ENCODE results near the gene STX4.

The STX4 gene

DNA sequence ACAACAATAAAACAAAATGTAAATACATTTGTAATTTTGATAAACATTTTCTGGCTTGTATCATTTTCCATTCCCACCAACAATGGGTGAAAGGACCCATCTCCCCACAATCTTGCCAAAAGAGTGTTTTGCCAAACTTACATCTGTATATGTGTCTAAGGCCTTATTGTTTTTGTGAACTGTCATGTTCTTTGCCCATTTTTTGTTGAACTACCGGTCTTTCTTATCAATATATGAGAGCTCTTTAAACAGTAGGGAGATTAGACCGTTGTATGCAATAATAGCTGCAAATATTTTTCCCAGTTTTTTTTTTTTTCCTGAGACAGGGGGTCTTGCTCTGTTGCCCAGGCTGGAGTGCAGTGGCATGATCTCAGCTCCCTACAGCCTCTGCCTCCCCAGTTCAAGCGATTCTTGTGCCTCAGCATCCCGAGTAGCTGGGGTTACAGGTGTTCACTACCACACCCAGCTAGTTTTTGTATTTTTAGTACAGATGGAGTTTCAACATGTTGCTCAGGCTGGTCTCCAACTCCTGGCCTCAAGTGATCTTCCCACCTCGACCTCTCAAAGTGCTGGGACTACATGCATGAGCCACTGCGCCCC lies 9.6 kb upstream of the STX4 start:
- no peak overlapping the region for H3K4me2 ChIP-seq (ENCODE audit: low read length)
- H3K4me3 ChIP-seq (ENCODE audit: low read depth, low read length, poor library complexity, severe bottlenecking): no peak overlapping the region
- no peak for TF ChIP-seq EZH2 (IDR thresholded peaks at IDR 0.05; ENCODE audit: borderline replicate concordance, low read length)
- TF ChIP-seq, protein P1, sequence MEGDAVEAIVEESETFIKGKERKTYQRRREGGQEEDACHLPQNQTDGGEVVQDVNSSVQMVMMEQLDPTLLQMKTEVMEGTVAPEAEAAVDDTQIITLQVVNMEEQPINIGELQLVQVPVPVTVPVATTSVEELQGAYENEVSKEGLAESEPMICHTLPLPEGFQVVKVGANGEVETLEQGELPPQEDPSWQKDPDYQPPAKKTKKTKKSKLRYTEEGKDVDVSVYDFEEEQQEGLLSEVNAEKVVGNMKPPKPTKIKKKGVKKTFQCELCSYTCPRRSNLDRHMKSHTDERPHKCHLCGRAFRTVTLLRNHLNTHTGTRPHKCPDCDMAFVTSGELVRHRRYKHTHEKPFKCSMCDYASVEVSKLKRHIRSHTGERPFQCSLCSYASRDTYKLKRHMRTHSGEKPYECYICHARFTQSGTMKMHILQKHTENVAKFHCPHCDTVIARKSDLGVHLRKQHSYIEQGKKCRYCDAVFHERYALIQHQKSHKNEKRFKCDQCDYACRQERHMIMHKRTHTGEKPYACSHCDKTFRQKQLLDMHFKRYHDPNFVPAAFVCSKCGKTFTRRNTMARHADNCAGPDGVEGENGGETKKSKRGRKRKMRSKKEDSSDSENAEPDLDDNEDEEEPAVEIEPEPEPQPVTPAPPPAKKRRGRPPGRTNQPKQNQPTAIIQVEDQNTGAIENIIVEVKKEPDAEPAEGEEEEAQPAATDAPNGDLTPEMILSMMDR (IDR thresholded peaks at IDR 0.05; ENCODE audit: low read length): no peak
- H3K9me2 ChIP-seq (ENCODE audit: low read depth, low read length): no peaks in the 10 kb centered on the region
- no peaks in the 10 kb centered on the region for H3K79me2 ChIP-seq (ENCODE audit: insufficient read depth, low read length)
- no peaks in the 10 kb centered on the region for H3K9me3 ChIP-seq (ENCODE audit: low read length)
- H3K4me1 ChIP-seq (ENCODE audit: insufficient read depth, low read length, severe bottlenecking): no peaks in the 10 kb centered on the region
- no peaks in the 10 kb centered on the region for H3F3A ChIP-seq (ENCODE audit: insufficient read depth, low read length)
- no peak overlapping the region for H3K27ac ChIP-seq (ENCODE audit: low read depth, low read length, poor library complexity, severe bottlenecking)
- H3K36me3 ChIP-seq (ENCODE audit: insufficient read depth, low read length): no peaks in the 10 kb centered on the region
- H3K27me3 ChIP-seq (ENCODE audit: insufficient read depth, low read length): no peaks in the 10 kb centered on the region; the same call in 1 of the 2 replicates
- no peak overlapping the region for H3K9ac ChIP-seq (ENCODE audit: low read length)
- no peaks in the 10 kb centered on the region for H4K20me1 ChIP-seq (ENCODE audit: insufficient read depth, low read length)
- no peak overlapping the region for H2AFZ ChIP-seq (ENCODE audit: low read length)

DNA sequence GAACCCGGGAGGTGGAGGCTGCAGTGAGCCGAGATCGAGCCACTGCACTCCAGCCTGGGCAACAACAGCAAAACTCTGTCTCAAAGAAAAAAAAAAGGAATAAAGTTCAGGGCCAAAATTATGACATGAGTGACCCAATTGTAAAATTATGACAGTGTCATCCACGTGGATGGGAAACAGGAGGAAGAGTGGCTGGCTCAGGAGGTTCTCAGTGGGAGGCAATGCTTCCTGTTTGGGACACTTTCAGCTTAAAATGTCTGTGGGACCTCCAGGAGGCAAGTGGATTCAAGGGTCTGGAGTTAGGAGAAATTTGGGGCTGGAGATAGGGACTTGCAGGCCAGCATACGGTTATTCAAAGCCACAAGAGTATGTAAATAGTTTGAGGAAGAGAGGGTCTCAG lies 8.0 kb upstream of the STX4 start:
- Histone ChIP-seq H3K4me1 (ENCODE audit: insufficient read depth, low read length, severe bottlenecking) (no peaks in the 10 kb centered on the region), H2AFZ (ENCODE audit: low read length) (no peak overlapping the region), H3K79me2 (ENCODE audit: insufficient read depth, low read length) (no peaks in the 10 kb centered on the region), H4K20me1 (ENCODE audit: insufficient read depth, low read length) (no peaks in the 10 kb centered on the region), H3K27ac (ENCODE audit: low read depth, low read length, poor library complexity, severe bottlenecking) (no peak overlapping the region), H3K4me2 (ENCODE audit: low read length) (no peak overlapping the region), H3K4me3 (ENCODE audit: low read depth, low read length, poor library complexity, severe bottlenecking) (no peak overlapping the region), H3K9me2 (ENCODE audit: low read depth, low read length) (no peaks in the 10 kb centered on the region), H3K36me3 (ENCODE audit: insufficient read depth, low read length) (no peaks in the 10 kb centered on the region), H3F3A (ENCODE audit: insufficient read depth, low read length) (no peaks in the 10 kb centered on the region), H3K9ac (ENCODE audit: low read length) (no peak overlapping the region), H3K9me3 (ENCODE audit: low read length) (no peaks in the 10 kb centered on the region), H3K27me3 (ENCODE audit: insufficient read depth, low read length) (no peaks in the 10 kb centered on the region; the same call in 1 of the 2 replicates)
- TF ChIP-seq, protein P1 (IDR thresholded peaks at IDR 0.05; ENCODE audit: low read length): no peak
- no peak for TF ChIP-seq EZH2 (IDR thresholded peaks at IDR 0.05; ENCODE audit: borderline replicate concordance, low read length)

DNA sequence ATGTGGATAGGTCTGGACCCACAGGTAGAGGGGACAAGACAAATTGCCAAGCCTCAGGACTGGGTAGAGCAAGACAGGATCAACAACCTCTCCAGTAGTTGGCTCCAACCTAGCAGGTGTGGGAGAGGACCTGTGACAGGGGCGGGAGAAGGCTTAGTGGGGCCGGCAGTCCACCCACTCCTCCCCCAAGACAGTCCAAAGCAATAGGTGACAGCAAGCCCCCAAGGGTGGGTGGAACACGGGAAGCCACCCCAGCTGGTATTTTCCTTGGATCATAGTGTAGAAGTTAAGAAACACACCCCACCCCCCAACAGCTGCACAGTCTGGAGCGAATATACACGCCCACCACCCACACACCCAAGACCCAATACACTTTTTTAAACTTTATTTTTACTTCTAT lies 4.1 kb upstream of the STX4 start:
- Histone ChIP-seq H3K4me3 (ENCODE audit: low read depth, low read length, poor library complexity, severe bottlenecking) (no peak overlapping the region), H4K20me1 (ENCODE audit: insufficient read depth, low read length) (no peaks in the 10 kb centered on the region), H3F3A (ENCODE audit: insufficient read depth, low read length) (no peaks in the 10 kb centered on the region), H3K27me3 (ENCODE audit: insufficient read depth, low read length) (no peaks in the 10 kb centered on the region), H3K4me1 (ENCODE audit: insufficient read depth, low read length, severe bottlenecking) (peaks cover 13% of the 10 kb centered on the region), H3K27ac (ENCODE audit: low read depth, low read length, poor library complexity, severe bottlenecking) (no peak overlapping the region), H3K36me3 (ENCODE audit: insufficient read depth, low read length) (no peaks in the 10 kb centered on the region), H3K9me3 (ENCODE audit: low read length) (no peaks in the 10 kb centered on the region), H3K9ac (ENCODE audit: low read length) (no peak overlapping the region), H2AFZ (ENCODE audit: low read length) (no peak overlapping the region), H3K4me2 (ENCODE audit: low read length) (no peak overlapping the region), H3K79me2 (ENCODE audit: insufficient read depth, low read length) (no peaks in the 10 kb centered on the region), H3K9me2 (ENCODE audit: low read depth, low read length) (no peaks in the 10 kb centered on the region)
- TF ChIP-seq EZH2 (IDR thresholded peaks at IDR 0.05; ENCODE audit: borderline replicate concordance, low read length): no peak
- TF ChIP-seq, protein P1 (IDR thresholded peaks at IDR 0.05; ENCODE audit: low read length): no peak

Data from OCI-LY1 (cell line).